Cardiac fibroblast (primary cell): ENCODE results near the gene PATE4.

Experiments
- DNase-seq, 2 donors: peaks; one replicate each; pipeline versions ENCODE4 v3.0.0 to v3.0.0-alpha.2; 2010; ENCODE audit warnings: low read depth in 2 of 2
- H3K4me3 ChIP-seq, 2 donors: replicated peaks in 1 of 2; 1 replicate in 1 of 2; 2 replicates in 1 of 2; pipeline ENCODE4 v1.5.1; 2011; ENCODE audit warnings: low read depth in 2 of 2, low read length in 2 of 2, mild to moderate bottlenecking in 2 of 2, moderate library complexity in 1 of 2
- TF ChIP-seq, protein P1 (sequence below): IDR thresholded peaks from one replicate; pipeline ENCODE4 v1.5.1; 2011; ENCODE audit warnings: low read depth, mild to moderate bottlenecking, low read length, inconsistent platforms

PATE4 gene, protein sequence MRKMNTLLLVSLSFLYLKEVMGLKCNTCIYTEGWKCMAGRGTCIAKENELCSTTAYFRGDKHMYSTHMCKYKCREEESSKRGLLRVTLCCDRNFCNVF

DNA sequence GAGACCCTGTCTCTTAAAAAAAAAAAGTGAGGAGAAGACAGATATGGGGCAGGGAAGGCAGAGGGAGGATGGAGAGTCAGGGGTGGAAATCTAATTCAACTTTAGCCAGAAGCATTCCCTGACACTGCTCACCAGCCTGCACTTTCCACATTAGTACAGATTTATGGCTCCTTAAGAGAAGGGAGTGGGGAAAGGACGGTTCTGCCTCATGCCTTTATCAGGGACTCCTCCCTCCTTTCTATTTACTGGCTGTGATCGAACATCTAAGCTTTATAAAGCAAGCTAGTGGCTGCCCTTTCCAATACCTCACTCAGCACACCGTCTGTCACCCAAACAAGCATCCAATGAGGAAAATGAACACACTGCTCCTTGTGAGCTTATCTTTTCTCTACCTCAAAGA, at the start of gene PATE4:
PATE4 (plus strand) TSS at position 301 of the 400 bp plus-strand sequence; CDS start at position 345, 44 bp downstream.
- no peak within 1 kb of the TSS for H3K4me3 ChIP-seq
- TF ChIP-seq, protein P1, sequence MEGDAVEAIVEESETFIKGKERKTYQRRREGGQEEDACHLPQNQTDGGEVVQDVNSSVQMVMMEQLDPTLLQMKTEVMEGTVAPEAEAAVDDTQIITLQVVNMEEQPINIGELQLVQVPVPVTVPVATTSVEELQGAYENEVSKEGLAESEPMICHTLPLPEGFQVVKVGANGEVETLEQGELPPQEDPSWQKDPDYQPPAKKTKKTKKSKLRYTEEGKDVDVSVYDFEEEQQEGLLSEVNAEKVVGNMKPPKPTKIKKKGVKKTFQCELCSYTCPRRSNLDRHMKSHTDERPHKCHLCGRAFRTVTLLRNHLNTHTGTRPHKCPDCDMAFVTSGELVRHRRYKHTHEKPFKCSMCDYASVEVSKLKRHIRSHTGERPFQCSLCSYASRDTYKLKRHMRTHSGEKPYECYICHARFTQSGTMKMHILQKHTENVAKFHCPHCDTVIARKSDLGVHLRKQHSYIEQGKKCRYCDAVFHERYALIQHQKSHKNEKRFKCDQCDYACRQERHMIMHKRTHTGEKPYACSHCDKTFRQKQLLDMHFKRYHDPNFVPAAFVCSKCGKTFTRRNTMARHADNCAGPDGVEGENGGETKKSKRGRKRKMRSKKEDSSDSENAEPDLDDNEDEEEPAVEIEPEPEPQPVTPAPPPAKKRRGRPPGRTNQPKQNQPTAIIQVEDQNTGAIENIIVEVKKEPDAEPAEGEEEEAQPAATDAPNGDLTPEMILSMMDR: no peak
- no peak for DNase-seq

DNA sequence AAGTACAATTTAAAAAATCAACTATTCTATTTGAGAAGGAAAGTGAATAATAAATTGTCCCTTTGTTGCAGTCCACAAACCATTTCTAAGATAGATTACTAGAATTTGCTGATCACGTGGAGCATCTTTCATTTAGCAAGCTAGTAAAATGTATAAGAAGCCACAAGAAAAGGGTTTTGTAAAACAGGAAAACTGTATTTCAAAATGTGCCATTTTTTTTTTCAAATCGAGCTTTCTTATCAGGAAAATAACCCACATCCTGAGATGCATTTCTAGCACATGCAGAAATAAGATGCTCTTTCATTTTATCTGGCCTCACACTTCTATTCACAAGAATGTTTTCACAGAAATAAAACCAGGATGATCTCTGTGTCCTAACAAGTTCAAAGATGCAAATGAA, 48.4 kb upstream of the PATE4 start:
- DNase-seq: no peak
- no peak overlapping the region for H3K4me3 ChIP-seq
- TF ChIP-seq, protein P1: no peak

DNA sequence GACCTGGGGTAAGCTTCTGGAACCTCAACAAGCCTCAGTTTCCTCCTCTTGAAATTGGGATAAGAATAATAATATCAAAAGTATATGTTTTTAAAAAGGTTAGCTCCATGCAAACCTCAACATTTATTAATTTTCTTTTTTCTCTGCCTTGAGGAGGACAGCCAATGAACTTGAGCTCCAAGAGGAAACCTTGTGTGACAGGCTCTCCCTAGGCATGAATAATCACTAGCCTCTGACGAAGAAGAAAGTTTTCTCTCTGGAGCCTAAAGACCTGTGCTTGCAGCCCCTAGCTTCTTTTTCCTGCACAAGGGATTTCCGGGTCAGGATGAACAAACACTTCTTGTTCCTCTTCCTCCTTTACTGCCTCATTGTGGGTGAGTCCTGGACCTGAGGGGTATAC, 45.3 kb upstream of the PATE4 start, which contains the start of gene PATE3:
PATE3 (plus strand) TSS at position 301 of the 400 bp plus-strand sequence; CDS start at position 326, 25 bp downstream.
- TF ChIP-seq, protein P1: no peak
- no peak within 1 kb of the TSS for H3K4me3 ChIP-seq
- DNase-seq: no peak

DNA sequence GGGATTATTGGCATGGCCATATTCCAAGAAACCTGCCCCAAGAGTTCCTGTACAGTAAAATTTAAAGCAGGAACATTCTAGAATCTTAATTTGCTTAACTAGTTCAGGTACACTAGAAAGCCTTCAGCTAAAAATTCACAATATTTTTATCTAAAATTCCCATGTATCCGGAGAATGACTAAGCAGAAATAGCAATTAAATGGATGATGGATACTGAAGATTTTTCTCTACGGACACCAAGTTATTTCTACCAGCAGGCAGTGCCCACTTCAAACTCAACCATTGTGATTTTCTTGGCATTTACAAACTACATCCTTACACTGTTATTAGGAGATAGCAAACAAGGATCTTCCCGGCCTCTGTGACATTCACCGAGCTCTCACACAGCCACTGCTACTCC, 42.3 kb upstream of the PATE4 start:
- TF ChIP-seq, protein P1: no peak
- no peak for DNase-seq

DNA sequence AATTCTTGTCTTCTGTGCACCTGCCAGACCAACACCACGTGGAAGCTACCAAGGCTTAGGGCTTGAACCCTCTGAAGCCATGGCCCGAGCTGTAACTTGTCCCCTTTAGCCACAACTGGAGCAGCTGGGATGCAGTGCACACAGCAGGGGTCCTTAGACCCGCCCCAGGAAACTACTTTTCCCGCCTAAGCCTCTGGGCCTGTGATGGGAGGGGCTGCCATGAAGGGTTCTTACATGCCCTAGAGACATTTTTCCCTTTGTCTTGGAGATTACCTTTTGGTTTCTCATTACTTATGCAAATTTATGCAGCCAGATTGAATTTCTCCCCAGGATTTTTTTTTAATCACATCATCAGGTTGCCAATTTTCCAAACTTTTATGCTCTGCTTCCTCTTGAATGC, 35.5 kb upstream of the PATE4 start:
- DNase-seq: no peak
- H3K4me3 ChIP-seq: no peak overlapping the region
- TF ChIP-seq, protein P1: no peak

More for the DNA sequence above, 42.3 kb upstream of the PATE4 start:
- H3K4me3 ChIP-seq: no peak overlapping the region

DNA sequence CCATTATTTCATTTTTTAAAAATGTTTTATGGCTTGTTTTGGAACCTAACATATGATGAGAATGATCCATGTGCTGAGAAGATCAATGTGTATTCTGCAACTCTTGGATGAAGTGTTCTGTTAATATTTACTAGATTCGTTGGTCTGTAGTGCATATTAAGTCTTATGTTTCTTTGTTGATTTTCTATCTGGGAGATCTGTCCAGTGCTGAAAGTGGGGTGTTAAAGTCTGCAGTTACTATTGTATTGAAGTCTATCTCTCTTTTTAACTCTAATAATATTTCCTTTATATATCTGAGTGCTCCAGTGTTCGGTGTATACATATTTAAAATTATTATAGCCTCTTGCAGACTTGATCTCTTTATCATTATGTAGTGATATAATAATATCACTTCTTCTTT, 33.3 kb upstream of the PATE4 start:
- DNase-seq: no peak
- no peak overlapping the region for H3K4me3 ChIP-seq
- TF ChIP-seq, protein P1: no peak

DNA sequence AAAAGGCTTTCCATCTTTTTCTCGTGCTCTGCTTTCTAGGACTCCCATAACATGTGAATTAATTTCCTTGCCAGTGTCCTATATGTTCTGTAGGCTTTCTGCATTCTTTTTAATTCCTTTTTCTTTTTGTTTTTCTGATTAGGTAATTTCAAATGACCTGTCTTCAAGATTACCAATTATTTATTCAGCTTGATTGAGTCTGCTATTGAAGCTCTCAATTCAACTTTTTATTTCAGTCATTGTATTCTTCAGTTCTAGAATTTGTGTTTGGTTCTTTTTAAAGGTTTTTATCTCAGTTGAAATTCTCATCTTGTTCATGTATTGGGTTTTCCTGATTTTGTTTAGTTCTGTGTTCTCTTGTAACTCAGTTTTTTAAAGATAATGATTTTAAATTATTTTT, 30.7 kb upstream of the PATE4 start:
- no peak for DNase-seq
- no peak overlapping the region for H3K4me3 ChIP-seq
- TF ChIP-seq, protein P1: no peak
